ENCODE results near the gene AP1G1.

- TF ChIP-seq ZNF274 (IDR thresholded peaks at IDR 0.05; ENCODE audit: low read depth, low read length) (no peak), YY1 (IDR thresholded peaks at IDR 0.05; ENCODE audit: insufficient read depth, insufficient read length) (no peak), SUZ12 (IDR thresholded peaks at IDR 0.05; ENCODE audit: extremely low read depth, insufficient read depth, insufficient read length) (no peak)
Measured at GRCh38 chr16:71771571-71771970, 37.1 kb downstream of the AP1G1 start.

Measured in NT2/D1 (cell line).